ENCODE measurements around the gene DBH. TPM values are rescaled to one million over a fixed set of nuclear protein-coding genes. Genes with fewer than 3 reads are reported as not detected.
"Not testable (repeated sequence)": the region's sequence is repeated elsewhere in the genome, so short reads cannot be mapped to it uniquely, and the experiment has no call there.

The DBH gene
- total and polyA plus RNA-seq, 3 donors from 2014 or later: 0.06 TPM; not detected in 2

- Histone ChIP-seq H3K4me3 (no peak overlapping the region), H3K9me3 (no peaks in the 10 kb centered on the region), H3K27me3 (no peaks in the 10 kb centered on the region), H3K27ac (no peak overlapping the region), H3K4me1 (no peaks in the 10 kb centered on the region), H3K36me3 (ENCODE audit: low read depth, missing control alignments) (no peaks in the 10 kb centered on the region)
- DNase-seq: no peak
- TF ChIP-seq CTCF (IDR thresholded peaks at IDR 0.05): no peak
- no peak for TF ChIP-seq POLR2A (IDR thresholded peaks at IDR 0.05)
- intact Hi-C loops (cut with DNase I; ENCODE audit: low total_unique reads): no loop called here
- 79 to 84% methylated on average over 4 to 11 of the region's 13 CpGs for WGBS, 2 donors
These were observed 19.3 kb upstream of the DBH start for GRCh38 chr9:133616643-133617405.

- no peak overlapping the region for H3K27ac ChIP-seq
- intact Hi-C loops (cut with DNase I; ENCODE audit: low total_unique reads): no loop called here
- DNase-seq: no peak
- no peaks in the 10 kb centered on the region for H3K27me3 ChIP-seq
- TF ChIP-seq POLR2A (IDR thresholded peaks at IDR 0.05) (no peak), CTCF (IDR thresholded peaks at IDR 0.05) (no peak)
- no peaks in the 10 kb centered on the region for H3K36me3 ChIP-seq (ENCODE audit: low read depth, missing control alignments)
- 85 to 94% methylated on average over 10 of the region's 10 CpGs for WGBS, 2 donors
- no peaks in the 10 kb centered on the region for H3K9me3 ChIP-seq
- no peak overlapping the region for H3K4me3 ChIP-seq
- H3K4me1 ChIP-seq: no peaks in the 10 kb centered on the region
These were observed 17.4 kb upstream of the DBH start for GRCh38 chr9:133618726-133619125.

- DNase-seq: no peak
- WGBS, 2 donors: 35 to 41% methylated on average over 8 of the region's 8 CpGs
- H3K27ac ChIP-seq: no peak overlapping the region
- intact Hi-C loops (cut with DNase I; ENCODE audit: low total_unique reads): no loop called here
- no peaks in the 10 kb centered on the region for H3K27me3 ChIP-seq
- H3K36me3 ChIP-seq (ENCODE audit: low read depth, missing control alignments): no peaks in the 10 kb centered on the region
- H3K4me1 ChIP-seq: no peaks in the 10 kb centered on the region
- no peak overlapping the region for H3K4me3 ChIP-seq
- no peaks in the 10 kb centered on the region for H3K9me3 ChIP-seq
- TF ChIP-seq POLR2A (IDR thresholded peaks at IDR 0.05): no peak
- TF ChIP-seq CTCF (IDR thresholded peaks at IDR 0.05): no peak
These were observed 16.4 kb upstream of the DBH start for GRCh38 chr9:133619791-133620190.

- Histone ChIP-seq H3K4me1 (no peaks in the 10 kb centered on the region), H3K27me3 (no peaks in the 10 kb centered on the region), H3K4me3 (no peak overlapping the region), H3K27ac (no peak overlapping the region), H3K36me3 (ENCODE audit: low read depth, missing control alignments) (no peaks in the 10 kb centered on the region), H3K9me3 (no peaks in the 10 kb centered on the region)
- DNase-seq: no peak
- intact Hi-C loops (cut with DNase I; ENCODE audit: low total_unique reads): no loop called here
- TF ChIP-seq POLR2A (IDR thresholded peaks at IDR 0.05): no peak
- no peak for TF ChIP-seq CTCF (IDR thresholded peaks at IDR 0.05)
- WGBS, 2 donors: 80 to 90% methylated on average over 11 of the region's 11 CpGs
These were observed 14.4 kb upstream of the DBH start for GRCh38 chr9:133621725-133622267.

- Histone ChIP-seq H3K4me3 (no peak overlapping the region), H3K9me3 (no peaks in the 10 kb centered on the region), H3K27me3 (no peaks in the 10 kb centered on the region), H3K27ac (no peak overlapping the region), H3K4me1 (no peaks in the 10 kb centered on the region), H3K36me3 (ENCODE audit: low read depth, missing control alignments) (no peaks in the 10 kb centered on the region)
- intact Hi-C loops (cut with DNase I; ENCODE audit: low total_unique reads): no loop called here
- no peak for DNase-seq
- TF ChIP-seq POLR2A (IDR thresholded peaks at IDR 0.05): no peak
- TF ChIP-seq CTCF (IDR thresholded peaks at IDR 0.05): no peak
- WGBS, 2 donors: 53 to 80% methylated on average over 5 of the region's 5 CpGs
These were observed 13.6 kb upstream of the DBH start for GRCh38 chr9:133622555-133622954.

GRCh38 chr9:133626008-133626407 is 10.2 kb upstream of the DBH start:
- H3K36me3 ChIP-seq (ENCODE audit: low read depth, missing control alignments); H3K4me1 ChIP-seq; H3K4me3 ChIP-seq; intact Hi-C loops (cut with DNase I; ENCODE audit: low total_unique reads); H3K9me3 ChIP-seq; DNase-seq; H3K27me3 ChIP-seq; H3K27ac ChIP-seq: not testable (repeated sequence)
